ENCODE results near the gene HDAC5. TPM values are rescaled to one million over a fixed set of nuclear protein-coding genes. Genes with fewer than 3 reads are reported as not detected.
A peak's percentile ranks its signal among the peaks of the same experiment; 100 is the strongest.

The HDAC5 gene
- total RNA-seq, 6 experiments from 2014 or later, result 12.0 to 26.4 (median 15.5) TPM

- H3K27ac ChIP-seq, result peak overlapping the region; percentile 46 to 68 (median 62)
- H3K4me1 ChIP-seq, result peaks cover 0 to 35% (median 19%) of the 10 kb centered on the region in 4 donors
- H3K4me3 ChIP-seq, result no peak overlapping the region
- H3K27me3 ChIP-seq, result no peaks in the 10 kb centered on the region
- H3K36me3 ChIP-seq, result peaks cover 0 to 13% (median 0%) of the 10 kb centered on the region in 4 donors
- no CpG with 5 or more reads among the region's 13 CpGs for WGBS (ENCODE audit: insufficient coverage, low coverage, low lambda C conversion rate, missing lambda C conversion rate)
- DNase-seq, result peak; percentile 86 to 97 (median 95)
- ATAC-seq, result peak; percentile 86 to 93 (median 92)
- intact Hi-C loops (cut with DNase I), result no loop called here
- H3K9me3 ChIP-seq, result no peaks in the 10 kb centered on the region
- TF ChIP-seq CTCF (IDR thresholded peaks at IDR 0.05), result no peak
These were observed 26.1 kb downstream of the HDAC5 start for GRCh38 chr17:44097110-44097958.

GRCh38 chr17:44095647-44096496 lies 27.6 kb downstream of the HDAC5 start:
- peak in 1 of 3 donors; percentile 65 for DNase-seq
- peaks cover 0 to 28% (median 0%) of the 10 kb centered on the region in 4 donors for H3K36me3 ChIP-seq

GRCh38 chr17:44095388-44095646 lies 28.1 kb downstream of the HDAC5 start:
- peaks cover 0 to 29% (median 0%) of the 10 kb centered on the region in 4 donors for H3K36me3 ChIP-seq
- ATAC-seq, result no peak
- peak overlapping the region in 1 of 3 donors; percentile 68 for H3K27ac ChIP-seq
- TF ChIP-seq POLR2A (IDR thresholded peaks at IDR 0.05) (no peak), CTCF (IDR thresholded peaks at IDR 0.05) (no peak)
- H3K27me3 ChIP-seq, result no peaks in the 10 kb centered on the region
- no peaks in the 10 kb centered on the region for H3K9me3 ChIP-seq
- H3K4me1 ChIP-seq, result peaks cover 0 to 35% (median 19%) of the 10 kb centered on the region in 4 donors
- 17% methylated on average over 2 of the region's 2 CpGs for WGBS (ENCODE audit: insufficient coverage, low coverage, low lambda C conversion rate, missing lambda C conversion rate)
- intact Hi-C loops (cut with DNase I), result no loop called here
- no peak for DNase-seq
- no peak overlapping the region for H3K4me3 ChIP-seq

More at GRCh38 chr17:44095647-44096496, 27.6 kb downstream of the HDAC5 start:
- 25% methylated on average over 7 of the region's 12 CpGs for WGBS (ENCODE audit: insufficient coverage, low coverage, low lambda C conversion rate, missing lambda C conversion rate)
- ATAC-seq, result peak; percentile 40 to 56 (median 54)
- no peaks in the 10 kb centered on the region for H3K27me3 ChIP-seq
- TF ChIP-seq CTCF (IDR thresholded peaks at IDR 0.05) (no peak), POLR2A (IDR thresholded peaks at IDR 0.05) (no peak)
- H3K4me1 ChIP-seq, result peaks cover 0 to 35% (median 19%) of the 10 kb centered on the region in 4 donors
- H3K4me3 ChIP-seq, result no peak overlapping the region
- intact Hi-C loops (cut with DNase I), result no loop called here
- peak overlapping the region; percentile 46 to 68 (median 62) for H3K27ac ChIP-seq
- no peaks in the 10 kb centered on the region for H3K9me3 ChIP-seq

DNA sequence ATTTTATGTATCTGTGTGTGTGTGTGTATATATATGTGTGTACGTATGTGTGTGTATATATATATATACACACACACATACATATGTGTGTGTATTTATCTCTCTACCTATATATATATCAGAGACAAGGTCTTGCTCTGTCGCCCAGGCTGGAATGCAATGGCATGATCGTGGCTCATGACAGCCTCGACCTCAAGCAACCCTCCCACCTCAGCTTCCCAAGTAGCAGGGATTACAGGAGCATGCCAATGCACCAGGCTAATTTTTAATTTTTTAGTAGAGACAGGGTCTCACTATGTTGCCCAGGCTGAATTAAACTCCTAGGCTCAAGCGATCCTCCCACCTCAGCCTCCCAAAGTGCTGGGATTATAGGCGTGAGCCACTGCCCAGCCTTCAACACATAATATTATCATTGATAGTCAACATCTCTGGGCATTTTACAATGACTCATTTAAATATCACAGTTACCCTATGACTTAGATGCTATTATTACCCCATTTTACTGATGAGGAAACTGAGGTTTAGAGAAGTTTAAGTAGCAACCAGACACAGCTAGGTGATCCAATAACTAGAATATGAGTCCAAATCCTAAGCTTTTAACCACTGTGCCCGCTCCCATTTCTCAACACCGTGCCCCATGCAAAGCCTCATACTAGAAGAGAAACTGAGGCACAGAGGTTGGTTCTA lies 28.6 kb downstream of the HDAC5 start:
- Histone ChIP-seq H3K27me3 (no peaks in the 10 kb centered on the region), H3K9me3 (no peaks in the 10 kb centered on the region), H3K36me3 (peaks cover 0 to 29% (median 0%) of the 10 kb centered on the region in 4 donors), H3K27ac (peak overlapping the region in 1 of 3 donors; percentile 68), H3K4me1 (peaks cover 0 to 35% (median 19%) of the 10 kb centered on the region in 4 donors), H3K4me3 (no peak overlapping the region)
- TF ChIP-seq CTCF (IDR thresholded peaks at IDR 0.05) (no peak), POLR2A (IDR thresholded peaks at IDR 0.05) (no peak)
- intact Hi-C loops (cut with DNase I), result no loop called here
- 79% methylated on average over 7 of the region's 8 CpGs for WGBS (ENCODE audit: insufficient coverage, low coverage, low lambda C conversion rate, missing lambda C conversion rate)
- DNase-seq (no peak), ATAC-seq (no peak)

Measured in right lobe of liver (tissue), 6 donors.